ENCODE data around the gene PEDS1. TPM values are rescaled to one million over a fixed set of nuclear protein-coding genes. Genes with fewer than 3 reads are reported as not detected.

The PEDS1 gene
- total RNA-seq, 5 donors from 2014 or later (not counting 1 experiment from before 2014, with no cell fraction given) = 17.6 to 20.0 (median 18.3) TPM

DNA sequence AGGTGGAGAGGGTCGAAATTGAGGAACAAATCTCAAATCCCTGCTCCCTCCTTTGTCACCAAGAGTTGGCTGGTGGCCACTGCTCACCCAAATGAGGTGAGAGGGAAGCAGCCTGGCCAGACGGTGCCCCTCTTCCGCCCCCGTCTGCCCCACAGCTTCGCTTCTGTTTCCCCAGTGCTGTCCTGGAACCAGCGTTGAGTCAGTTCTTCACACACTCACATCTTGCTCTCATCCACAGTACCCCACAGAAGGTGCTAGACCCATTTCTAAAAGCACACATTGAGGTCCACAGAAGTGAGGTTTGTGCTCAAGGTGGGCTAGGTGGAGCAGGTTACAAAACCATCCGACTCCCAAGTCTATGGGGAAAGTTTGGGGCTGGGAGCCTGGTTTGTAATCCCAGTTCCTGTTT lies 40.9 kb upstream of the PEDS1 start:
- CTCF ChIA-PET = no interaction called here
- ATAC-seq (replicated peaks in 1 of 4) = no peak
- H3K4me3 Mint-ChIP-seq = peak overlapping the region in 2 of 3 donors; percentile 20 to 31

DNA sequence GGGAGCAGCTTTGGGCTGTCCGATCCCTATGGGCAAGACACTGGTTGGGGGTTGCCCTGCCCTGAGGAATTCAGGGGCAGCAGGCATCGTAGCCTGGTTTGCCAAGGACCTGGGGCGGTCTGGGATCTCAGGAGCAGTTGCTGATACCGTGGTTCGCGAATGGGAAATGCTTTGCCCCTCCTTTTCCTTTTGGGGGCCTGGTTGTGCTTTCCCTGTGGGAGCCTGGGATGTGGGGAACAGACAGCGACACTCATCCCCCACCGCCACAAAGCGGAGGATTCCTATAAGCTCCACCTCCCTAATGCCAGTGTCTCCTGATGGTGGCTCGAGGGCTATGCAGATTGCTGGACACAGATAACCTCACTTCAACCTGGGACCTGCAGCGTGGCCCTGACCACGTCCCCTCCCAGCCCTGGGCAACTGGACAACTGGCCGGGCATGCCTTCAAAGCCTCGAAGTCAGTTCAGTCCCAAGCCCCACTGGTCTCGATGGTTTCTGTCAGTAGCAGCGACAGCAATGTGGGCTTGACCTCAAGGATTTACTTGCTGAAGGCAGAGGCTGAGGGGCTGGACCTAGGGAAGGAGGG lies 40.4 kb upstream of the PEDS1 start:
- H3K27me3 ChIP-seq (replicated peaks in 1 of 2; ENCODE audit: control insufficient read depth in 2 of 2, extremely low read depth in 1 of 2, insufficient read depth in 2 of 2, low read length in 1 of 2) = no peaks in the 10 kb centered on the region
- H3K27ac ChIP-seq (ENCODE audit: low read length) = no peak overlapping the region
- WGBS (ENCODE audit: insufficient coverage) = 97% methylated on average over 12 of the region's 16 CpGs
- peaks cover 9 to 34% of the 10 kb centered on the region in 2 experiments for H3K4me1 ChIP-seq (ENCODE audit: control insufficient read depth in 1 of 2, extremely low read depth in 1 of 2, insufficient read depth in 2 of 2, low read length in 2 of 2)
- Mint-ChIP-seq H3K9me3 (no peaks in the 10 kb centered on the region), H3K4me3 (peak overlapping the region; percentile 87 to 95 (median 94)), H3K4me1 (peaks cover 18 to 30% (median 28%) of the 10 kb centered on the region in 3 donors), H3K27me3 (no peaks in the 10 kb centered on the region), H3K36me3 (peaks cover 6% of the 10 kb centered on the region), H3K27ac (no peak overlapping the region)
- POLR2A ChIA-PET = no interaction called here
- peaks cover 0 to 9% of the 10 kb centered on the region in 2 donors for H3K36me3 ChIP-seq (ENCODE audit: control insufficient read depth in 2 of 2, extremely low read depth in 1 of 2, insufficient read depth in 1 of 2, low read length in 1 of 2)
- H3K9me3 ChIP-seq = no peaks in the 10 kb centered on the region
- CTCF ChIA-PET = no interaction called here
- no peak for ATAC-seq (replicated peaks in 1 of 4)
- no peak for DNase-seq
- H3K4me3 ChIP-seq (ENCODE audit: control insufficient read depth in 1 of 2, extremely low read depth in 1 of 2, low read length in 1 of 2) = no peak overlapping the region

More for the DNA sequence above, 40.9 kb upstream of the PEDS1 start:
- H3K4me3 ChIP-seq (ENCODE audit: control insufficient read depth in 1 of 2, extremely low read depth in 1 of 2, low read length in 1 of 2) = no peak overlapping the region
- no peaks in the 10 kb centered on the region for H3K9me3 ChIP-seq
- H3K27me3 ChIP-seq (replicated peaks in 1 of 2; ENCODE audit: control insufficient read depth in 2 of 2, extremely low read depth in 1 of 2, insufficient read depth in 2 of 2, low read length in 1 of 2) = no peaks in the 10 kb centered on the region
- Mint-ChIP-seq H3K27ac (peak overlapping the region in 1 of 2 donors; percentile 16), H3K36me3 (peaks cover 7% of the 10 kb centered on the region), H3K9me3 (peaks cover 0 to 2% (median 0%) of the 10 kb centered on the region in 3 donors), H3K4me1 (peaks cover 18 to 30% (median 28%) of the 10 kb centered on the region in 3 donors), H3K27me3 (no peaks in the 10 kb centered on the region)
- peaks cover 0 to 9% of the 10 kb centered on the region in 2 donors for H3K36me3 ChIP-seq (ENCODE audit: control insufficient read depth in 2 of 2, extremely low read depth in 1 of 2, insufficient read depth in 1 of 2, low read length in 1 of 2)
- POLR2A ChIA-PET = no interaction called here
- no peak for DNase-seq
- WGBS (ENCODE audit: insufficient coverage) = 93% methylated on average over 3 of the region's 7 CpGs
- peaks cover 9 to 34% of the 10 kb centered on the region in 2 experiments for H3K4me1 ChIP-seq (ENCODE audit: control insufficient read depth in 1 of 2, extremely low read depth in 1 of 2, insufficient read depth in 2 of 2, low read length in 2 of 2)
- H3K27ac ChIP-seq (ENCODE audit: low read length) = no peak overlapping the region

DNA sequence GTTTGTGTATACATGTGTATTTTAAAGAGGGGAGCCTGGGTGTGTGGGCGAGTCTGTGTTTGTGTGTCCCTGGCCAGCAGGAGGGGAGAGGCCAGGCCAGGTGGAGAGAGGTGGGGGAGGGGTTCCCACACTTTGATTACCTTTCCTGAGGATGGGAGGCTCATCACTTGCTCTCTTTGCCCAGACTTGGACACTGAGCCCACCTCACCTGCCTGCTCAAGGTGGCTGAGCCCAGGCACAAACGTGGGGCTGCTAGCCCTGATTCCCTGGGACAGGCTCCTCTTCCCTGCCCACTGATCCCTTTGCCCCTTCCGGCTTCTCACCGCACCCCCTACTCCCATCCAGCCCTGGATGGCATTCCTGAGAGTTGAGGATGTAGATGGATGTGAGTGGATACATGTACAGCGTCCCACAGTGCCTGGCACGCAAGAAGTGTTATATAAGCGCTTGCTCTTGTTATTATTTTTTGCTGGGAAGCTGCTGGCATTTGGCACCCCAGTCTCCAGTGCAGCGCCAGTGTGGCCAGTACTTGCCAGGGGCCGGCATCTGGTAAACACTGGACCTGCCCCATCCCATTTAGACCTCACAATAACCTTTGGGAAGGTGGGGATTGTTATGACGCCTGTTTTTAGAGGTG lies 39.8 kb upstream of the PEDS1 start:
- Mint-ChIP-seq H3K36me3 (peaks cover 6% of the 10 kb centered on the region), H3K4me1 (peaks cover 18 to 30% (median 28%) of the 10 kb centered on the region in 3 donors), H3K9me3 (no peaks in the 10 kb centered on the region), H3K27me3 (no peaks in the 10 kb centered on the region), H3K27ac (peak overlapping the region; percentile 48 to 96), H3K4me3 (peak overlapping the region; percentile 87 to 95 (median 94))
- DNase-seq (peak in 1 of 35 experiments; percentile 11), ATAC-seq (replicated peaks in 1 of 4) (no peak)
- H3K27ac ChIP-seq (ENCODE audit: low read length) = no peak overlapping the region
- H3K4me1 ChIP-seq (ENCODE audit: control insufficient read depth in 1 of 2, extremely low read depth in 1 of 2, insufficient read depth in 2 of 2, low read length in 2 of 2) = peaks cover 9 to 34% of the 10 kb centered on the region in 2 experiments
- POLR2A ChIA-PET = no interaction called here
- peaks cover 0 to 9% of the 10 kb centered on the region in 2 donors for H3K36me3 ChIP-seq (ENCODE audit: control insufficient read depth in 2 of 2, extremely low read depth in 1 of 2, insufficient read depth in 1 of 2, low read length in 1 of 2)
- peak overlapping the region; percentile 60 to 67 for H3K4me3 ChIP-seq (ENCODE audit: control insufficient read depth in 1 of 2, extremely low read depth in 1 of 2, low read length in 1 of 2)
- WGBS (ENCODE audit: insufficient coverage) = 83% methylated on average over 3 of the region's 10 CpGs
- H3K27me3 ChIP-seq (replicated peaks in 1 of 2; ENCODE audit: control insufficient read depth in 2 of 2, extremely low read depth in 1 of 2, insufficient read depth in 2 of 2, low read length in 1 of 2) = no peaks in the 10 kb centered on the region
- CTCF ChIA-PET = no interaction called here
- H3K9me3 ChIP-seq = no peaks in the 10 kb centered on the region

DNA sequence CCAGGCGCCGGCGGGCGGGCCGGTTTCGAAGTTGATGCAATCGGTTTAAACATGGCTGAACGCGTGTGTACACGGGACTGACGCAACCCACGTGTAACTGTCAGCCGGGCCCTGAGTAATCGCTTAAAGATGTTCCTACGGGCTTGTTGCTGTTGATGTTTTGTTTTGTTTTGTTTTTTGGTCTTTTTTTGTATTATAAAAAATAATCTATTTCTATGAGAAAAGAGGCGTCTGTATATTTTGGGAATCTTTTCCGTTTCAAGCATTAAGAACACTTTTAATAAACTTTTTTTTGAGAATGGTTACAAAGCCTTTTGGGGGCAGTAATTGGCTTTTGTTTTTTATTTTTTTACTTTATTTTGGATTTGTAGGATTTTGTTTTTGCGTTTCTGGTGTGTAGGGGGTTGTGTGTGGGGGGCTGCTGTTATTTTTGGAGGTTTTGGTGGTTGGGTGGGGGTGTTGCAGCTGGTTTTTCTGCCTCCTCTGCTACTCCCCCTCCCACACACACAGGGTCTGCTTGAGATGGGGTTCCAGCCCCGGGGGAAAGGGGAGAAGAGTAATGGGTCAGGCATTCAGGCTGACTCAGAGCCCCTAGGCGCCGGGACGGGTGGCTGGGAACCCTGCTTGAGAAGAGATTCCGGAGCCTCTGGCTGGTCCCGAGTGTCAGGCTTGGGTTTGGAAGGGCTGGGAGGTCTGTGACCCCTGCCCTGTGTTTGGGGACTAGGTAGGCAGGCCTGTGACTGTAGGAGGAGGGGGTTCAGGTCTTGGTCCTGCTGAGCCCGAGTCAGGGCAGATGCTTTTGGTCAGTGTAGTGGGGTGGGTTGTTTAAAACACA lies 39.1 kb upstream of the PEDS1 start:
- CTCF ChIA-PET = interaction anchor here in 1 of 2 donors (1.5 to 1.6 kb wide), 2 partner anchors 77 to 213 kb away, joined by 3 to 8 read pairs; no protein-coding TSS in a partner anchor
- no peaks in the 10 kb centered on the region for H3K9me3 Mint-ChIP-seq
- peak; percentile 49 to 85 (median 73) for DNase-seq

DNA sequence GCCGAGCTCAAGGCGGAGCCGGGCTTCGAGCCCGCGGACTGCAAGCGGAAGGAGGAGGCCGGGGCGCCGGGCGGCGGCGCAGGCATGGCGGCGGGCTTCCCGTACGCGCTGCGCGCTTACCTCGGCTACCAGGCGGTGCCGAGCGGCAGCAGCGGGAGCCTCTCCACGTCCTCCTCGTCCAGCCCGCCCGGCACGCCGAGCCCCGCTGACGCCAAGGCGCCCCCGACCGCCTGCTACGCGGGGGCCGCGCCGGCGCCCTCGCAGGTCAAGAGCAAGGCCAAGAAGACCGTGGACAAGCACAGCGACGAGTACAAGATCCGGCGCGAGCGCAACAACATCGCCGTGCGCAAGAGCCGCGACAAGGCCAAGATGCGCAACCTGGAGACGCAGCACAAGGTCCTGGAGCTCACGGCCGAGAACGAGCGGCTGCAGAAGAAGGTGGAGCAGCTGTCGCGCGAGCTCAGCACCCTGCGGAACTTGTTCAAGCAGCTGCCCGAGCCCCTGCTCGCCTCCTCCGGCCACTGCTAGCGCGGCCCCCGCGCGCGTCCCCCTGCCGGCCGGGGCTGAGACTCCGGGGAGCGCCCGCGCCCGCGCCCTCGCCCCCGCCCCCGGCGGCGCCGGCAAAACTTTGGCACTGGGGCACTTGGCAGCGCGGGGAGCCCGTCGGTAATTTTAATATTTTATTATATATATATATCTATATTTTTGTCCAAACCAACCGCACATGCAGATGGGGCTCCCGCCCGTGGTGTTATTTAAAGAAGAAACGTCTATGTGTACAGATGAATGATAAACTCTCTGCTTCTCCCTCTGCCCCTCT lies 38.2 kb upstream of the PEDS1 start:
- H3K36me3 Mint-ChIP-seq = peaks cover 6% of the 10 kb centered on the region
- Histone ChIP-seq H3K4me1 (ENCODE audit: control insufficient read depth in 1 of 2, extremely low read depth in 1 of 2, insufficient read depth in 2 of 2, low read length in 2 of 2) (peaks cover 9 to 34% of the 10 kb centered on the region in 2 experiments), H3K27ac (ENCODE audit: low read length) (peak overlapping the region; percentile 71), H3K36me3 (ENCODE audit: control insufficient read depth in 2 of 2, extremely low read depth in 1 of 2, insufficient read depth in 1 of 2, low read length in 1 of 2) (peaks cover 0 to 9% of the 10 kb centered on the region in 2 donors), H3K9me3 (no peaks in the 10 kb centered on the region), H3K4me3 (ENCODE audit: control insufficient read depth in 1 of 2, extremely low read depth in 1 of 2, low read length in 1 of 2) (peak overlapping the region; percentile 67 to 70), H3K27me3 (replicated peaks in 1 of 2; ENCODE audit: control insufficient read depth in 2 of 2, extremely low read depth in 1 of 2, insufficient read depth in 2 of 2, low read length in 1 of 2) (no peaks in the 10 kb centered on the region)
- under 1% methylated on average over 76 of the region's 96 CpGs for WGBS (ENCODE audit: insufficient coverage)
- DNase-seq (peak; percentile 13 to 75 (median 45)), ATAC-seq (replicated peaks in 1 of 4) (peak; percentile 44 to 60 (median 55))
- POLR2A ChIA-PET = interaction anchor here (0.6 to 0.7 kb wide), 5 partner anchors 11 to 607 kb away, joined by 3 to 12 read pairs (median 5); partner anchors contain the start of gene PEDS1 (in 1 of the 2)
- H3K4me3 Mint-ChIP-seq = peak overlapping the region; percentile 87 to 95 (median 94)
- CTCF ChIA-PET = interaction anchor here in 1 of 2 donors (0.6 to 5.7 kb wide), 6 partner anchors 76 to 378 kb away, joined by 3 to 34 read pairs (median 4); no protein-coding TSS in a partner anchor
- H3K27ac Mint-ChIP-seq = peak overlapping the region; percentile 96 to 97
- no peaks in the 10 kb centered on the region for H3K27me3 Mint-ChIP-seq
- H3K4me1 Mint-ChIP-seq = peaks cover 18 to 30% (median 28%) of the 10 kb centered on the region in 3 donors
- no peaks in the 10 kb centered on the region for H3K9me3 Mint-ChIP-seq

More for the DNA sequence above, 39.1 kb upstream of the PEDS1 start:
- peaks cover 0 to 9% of the 10 kb centered on the region in 2 donors for H3K36me3 ChIP-seq (ENCODE audit: control insufficient read depth in 2 of 2, extremely low read depth in 1 of 2, insufficient read depth in 1 of 2, low read length in 1 of 2)
- Mint-ChIP-seq H3K36me3 (peaks cover 6% of the 10 kb centered on the region), H3K4me3 (peak overlapping the region; percentile 87 to 95 (median 94)), H3K4me1 (peaks cover 18 to 30% (median 28%) of the 10 kb centered on the region in 3 donors), H3K27ac (peak overlapping the region; percentile 96 to 97), H3K27me3 (no peaks in the 10 kb centered on the region)
- POLR2A ChIA-PET = no interaction called here
- peak; percentile 15 to 66 (median 36) for ATAC-seq (replicated peaks in 1 of 4)
- H3K27ac ChIP-seq (ENCODE audit: low read length) = no peak overlapping the region
- WGBS (ENCODE audit: insufficient coverage) = 35% methylated on average over 9 of the region's 25 CpGs
- peaks cover 9 to 34% of the 10 kb centered on the region in 2 experiments for H3K4me1 ChIP-seq (ENCODE audit: control insufficient read depth in 1 of 2, extremely low read depth in 1 of 2, insufficient read depth in 2 of 2, low read length in 2 of 2)
- no peaks in the 10 kb centered on the region for H3K9me3 ChIP-seq
- peak overlapping the region; percentile 67 to 70 for H3K4me3 ChIP-seq (ENCODE audit: control insufficient read depth in 1 of 2, extremely low read depth in 1 of 2, low read length in 1 of 2)
- H3K27me3 ChIP-seq (replicated peaks in 1 of 2; ENCODE audit: control insufficient read depth in 2 of 2, extremely low read depth in 1 of 2, insufficient read depth in 2 of 2, low read length in 1 of 2) = no peaks in the 10 kb centered on the region

Measured in T-cell (primary cell).